ENCODE data around the gene AKTIP. TPM values are rescaled to one million over a fixed set of nuclear protein-coding genes. Genes with fewer than 3 reads are reported as not detected.

Gene AKTIP
- total and polyA plus RNA-seq, 9 of the 15 experiments (the other 6 are each of a cell fraction or from before 2014, with no cell fraction given) = 3.0 to 10.7 (median 4.4) TPM

- no peak for TF ChIP-seq ZNF347 (CRISPR knock-in tag; IDR thresholded peaks at IDR 0.05; ENCODE audit: low read depth)
- TF ChIP-seq ZFP1 (CRISPR knock-in tag; IDR thresholded peaks at IDR 0.05) = no peak
- TF ChIP-seq CREB1 (IDR thresholded peaks at IDR 0.05) = peak; percentile 70
- peak; percentile 90 for TF ChIP-seq CREB1 (CRISPR knock-in tag; IDR thresholded peaks at IDR 0.05)
- no peak for TF ChIP-seq USF1 (CRISPR knock-in tag; IDR thresholded peaks at IDR 0.05)
- TF ChIP-seq GTF2A2 (tag; IDR thresholded peaks at IDR 0.05) = no peak
- no peak for TF ChIP-seq TRIM28 (IDR thresholded peaks at IDR 0.05)
- TF ChIP-seq ZNF740 (CRISPR knock-in tag; IDR thresholded peaks at IDR 0.05) = no peak
- no peak for TF ChIP-seq ZNF740 (tag; IDR thresholded peaks at IDR 0.05)
- peak; percentile 85 to 90 for TF ChIP-seq MAZ (CRISPR knock-in tag; conservative IDR thresholded peaks at IDR 0.05 in 1 of 2, IDR thresholded peaks at IDR 0.05 in 1 of 2)
- no peak for TF ChIP-seq ZNF644 (tag; IDR thresholded peaks at IDR 0.05; ENCODE audit: low read depth)
- TF ChIP-seq KDM1A (IDR thresholded peaks at IDR 0.05) = 0 out of 4 replicates have a peak, but pooled peaks of 1 of the 2 experiments have one; percentile 13
- TF ChIP-seq RCOR1 (IDR thresholded peaks at IDR 0.05; ENCODE audit: borderline replicate concordance in 1 of 2, low read depth in 2 of 2, low read length in 2 of 2) = peak in 1 of 2 experiments; percentile 6; a peak in 1 of 4 replicates
- no peak for TF ChIP-seq HNRNPUL1 (IDR thresholded peaks at IDR 0.05; ENCODE audit: low read length)
- peak; percentile 72 for TF ChIP-seq PHF20 (IDR thresholded peaks at IDR 0.05; ENCODE audit: partially characterized antibody)
- 0 out of 2 replicates have a peak, but pooled peaks have one; percentile 23 for TF ChIP-seq ZBTB9 (CRISPR knock-in tag; IDR thresholded peaks at IDR 0.05)
- peak; percentile 67; the same call in 1 of the 2 replicates for TF ChIP-seq KAT7 (CRISPR knock-in tag; IDR thresholded peaks at IDR 0.05; ENCODE audit: borderline replicate concordance)
- peak; percentile 95 for TF ChIP-seq GABPA (tag; conservative IDR thresholded peaks at IDR 0.05; ENCODE audit: low read depth)
- TF ChIP-seq ASH1L (IDR thresholded peaks at IDR 0.05; ENCODE audit: borderline replicate concordance, low read depth, partially characterized antibody) = no peak
- no peak for TF ChIP-seq SMC3 (conservative IDR thresholded peaks at IDR 0.05; ENCODE audit: insufficient read depth, low read depth, low read length)
- TF ChIP-seq BHLHE40 (IDR thresholded peaks at IDR 0.05; ENCODE audit: low read length) = peak; percentile 48; the same call in 1 of the 2 replicates
- peak; percentile 78 for TF ChIP-seq HMGN3 (IDR thresholded peaks at IDR 0.05; ENCODE audit: borderline replicate concordance, extremely low read depth, insufficient read length, low read depth, low read length)
- peak; percentile 100 for TF ChIP-seq ZNF766 (CRISPR knock-in tag; conservative IDR thresholded peaks at IDR 0.05)
- no peak for TF ChIP-seq TAF7 (tag; IDR thresholded peaks at IDR 0.05)
- no peak for TF ChIP-seq FOXJ3 (CRISPR knock-in tag; IDR thresholded peaks at IDR 0.05)
Observed at GRCh38 chr16:53503270-53503923, 388 bp upstream of the AKTIP start (continued).
